NCI-H82 treated with DMSO at 0.1 percent for 48 hours (cell line): ENCODE measurements around the gene CCK.

ENCODE experiments used
- DNase-seq: peaks from one replicate; lab custom pipeline; 2025; ENCODE audit not compliant: unreplicated experiment; lab: John Stamatoyannopoulos, UW

CCK gene

GRCh38 chr3:42226470-42227425, 39.2 kb downstream of the CCK start:
- no peak for DNase-seq

DNA sequence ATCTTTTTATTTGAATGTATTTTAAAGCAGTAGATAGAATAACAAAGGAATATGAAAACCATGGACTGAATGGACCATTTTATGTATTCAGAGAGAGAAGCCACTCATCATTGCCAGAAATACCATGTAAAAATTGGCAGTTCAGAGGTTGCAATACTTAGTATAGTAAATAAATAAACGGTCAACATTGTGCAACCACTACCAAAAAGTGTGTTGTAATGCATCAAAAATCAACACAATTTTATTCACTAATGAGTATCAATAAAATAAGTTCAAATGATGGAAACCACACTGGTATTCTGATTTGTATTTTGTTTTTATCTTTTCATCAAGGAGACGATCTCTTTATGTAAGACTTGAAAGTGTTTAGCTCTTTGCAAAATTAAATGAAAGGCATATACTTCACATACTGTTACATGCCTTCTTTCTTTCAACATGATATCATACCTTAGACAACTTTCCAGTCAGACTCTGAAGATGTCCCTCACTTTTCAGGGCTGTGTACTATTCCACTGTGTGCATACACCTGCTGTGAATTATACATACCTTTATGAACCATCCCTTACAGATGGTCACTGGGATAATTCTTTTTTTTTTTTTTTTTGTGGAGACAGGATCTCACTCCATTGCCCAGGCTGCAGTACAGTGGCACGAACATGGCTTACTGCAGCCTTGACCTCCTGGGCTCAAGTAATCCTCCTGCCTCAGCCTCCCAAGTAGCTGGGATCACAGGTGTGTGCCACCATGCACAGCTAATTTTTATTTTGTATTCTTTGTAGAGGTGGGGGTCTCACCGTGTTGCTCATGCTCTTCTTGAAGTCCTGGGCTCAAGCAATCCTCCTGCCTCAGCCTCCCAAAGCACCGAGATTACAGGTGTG, 40.3 kb downstream of the CCK start:
- DNase-seq, result no peak

GRCh38 chr3:42224658-42225421, 41.1 kb downstream of the CCK start:
- no peak for DNase-seq

GRCh38 chr3:42224178-42224577, 41.8 kb downstream of the CCK start:
- DNase-seq, result no peak

DNA sequence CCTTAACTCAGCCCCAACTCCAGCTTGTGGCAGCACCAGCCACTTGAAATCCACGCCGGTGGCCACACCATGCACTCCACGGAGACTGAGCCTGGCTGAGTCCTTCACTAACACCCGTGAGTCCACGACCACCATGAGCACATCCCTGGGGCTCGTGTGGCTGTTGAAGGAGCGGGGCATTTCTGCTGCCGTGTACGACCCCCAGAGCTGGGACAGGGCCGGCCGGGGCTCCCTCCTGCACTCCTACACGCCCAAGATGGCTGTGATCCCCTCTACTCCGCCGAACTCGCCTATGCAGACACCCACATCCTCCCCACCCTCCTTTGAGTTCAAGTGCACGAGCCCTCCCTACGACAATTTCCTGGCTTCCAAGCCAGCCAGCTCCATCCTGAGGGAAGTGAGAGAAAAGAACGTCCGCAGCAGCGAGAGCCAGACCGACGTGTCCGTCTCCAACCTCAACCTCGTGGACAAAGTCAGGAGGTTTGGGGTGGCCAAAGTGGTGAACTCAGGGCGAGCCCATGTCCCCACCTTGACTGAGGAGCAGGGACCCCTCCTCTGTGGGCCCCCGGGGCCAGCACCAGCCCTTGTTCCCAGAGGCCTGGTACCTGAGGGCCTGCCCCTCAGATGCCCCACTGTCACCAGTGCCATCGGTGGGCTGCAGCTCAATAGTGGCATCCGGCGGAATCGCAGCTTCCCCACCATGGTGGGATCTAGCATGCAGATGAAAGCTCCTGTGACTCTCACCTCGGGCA, 42.9 kb downstream of the CCK start:
- DNase-seq, result no peak

- DNase-seq, result no peak
These were observed 45.4 kb downstream of the CCK start for GRCh38 chr3:42220436-42221121.

GRCh38 chr3:42216931-42217333, 49.1 kb downstream of the CCK start:
- no peak for DNase-seq

GRCh38 chr3:42216302-42216701, 49.7 kb downstream of the CCK start:
- DNase-seq, result no peak

- DNase-seq, result no peak
These were observed 51.3 kb downstream of the CCK start for GRCh38 chr3:42214565-42215283.

GRCh38 chr3:42214064-42214463, 51.9 kb downstream of the CCK start:
- DNase-seq, result no peak

DNA sequence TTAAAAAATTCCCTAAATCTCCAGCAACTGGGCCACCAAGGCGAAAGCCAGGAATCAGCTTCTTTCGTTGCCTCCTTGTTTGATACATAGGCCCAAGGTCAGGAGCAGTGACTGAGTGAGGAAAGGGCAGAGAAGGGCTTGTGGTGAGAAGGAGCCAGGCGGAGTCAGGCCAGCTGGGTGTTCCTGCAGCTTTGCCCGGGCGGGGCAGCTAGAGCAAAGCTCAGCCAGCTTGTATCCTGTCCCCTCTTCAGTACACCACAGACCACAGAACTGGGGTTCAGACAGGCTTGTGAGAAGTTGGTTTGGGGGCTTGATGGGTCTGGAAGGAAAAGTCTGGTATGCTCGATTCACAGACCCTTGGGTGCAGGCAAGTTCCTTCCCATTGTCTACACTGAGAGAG, 52.6 kb downstream of the CCK start:
- no peak for DNase-seq

DNA sequence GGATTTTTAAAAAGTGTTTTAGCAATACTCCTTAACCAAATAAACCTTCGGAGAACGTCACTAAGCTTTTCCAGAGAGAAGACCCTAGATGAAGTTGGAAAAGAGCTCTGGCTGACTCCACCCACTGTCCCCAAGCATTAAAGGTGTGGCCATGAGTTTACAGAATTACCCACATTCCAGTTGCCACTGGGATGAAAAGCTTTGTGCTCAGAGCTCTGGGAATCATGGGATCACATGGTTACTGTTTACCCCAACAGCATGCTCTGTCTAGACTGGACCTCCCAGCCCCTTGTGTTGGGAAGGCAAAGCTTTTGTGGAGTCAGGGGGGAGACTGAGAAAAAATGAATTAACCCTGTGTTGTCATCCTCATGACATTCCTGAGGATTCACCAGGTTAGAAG, 55.3 kb downstream of the CCK start:
- no peak for DNase-seq

- DNase-seq, result no peak
These were observed 56.1 kb downstream of the CCK start for GRCh38 chr3:42209917-42210316.
